ENCODE measurements around the gene MPL.

DNA sequence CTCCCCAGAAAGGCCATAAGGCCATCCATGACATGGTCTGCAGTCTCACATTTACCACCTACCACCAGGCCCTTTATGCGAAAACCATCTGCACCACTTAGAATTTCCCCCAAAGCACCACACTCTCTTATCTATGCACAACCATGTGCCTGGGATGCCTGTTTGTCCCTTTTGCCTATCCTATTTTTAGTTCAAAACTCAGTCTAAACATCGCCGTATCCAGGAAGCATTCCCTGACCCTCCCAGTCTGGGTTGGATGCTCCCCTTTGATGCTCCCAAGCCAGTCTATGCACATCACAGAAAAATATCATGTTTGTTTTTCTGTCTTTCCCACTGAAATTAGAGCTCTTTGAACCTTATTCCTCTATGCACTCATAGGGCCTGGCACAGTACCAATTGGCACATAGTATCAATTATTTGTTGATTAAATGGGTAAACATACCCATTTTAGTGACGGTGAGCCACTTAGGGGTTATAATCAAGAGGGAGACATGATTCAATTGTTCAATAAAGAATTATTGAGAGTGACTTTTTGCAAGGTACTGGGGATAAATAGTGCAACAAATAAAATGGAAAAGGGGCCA lies 6.7 kb downstream of the MPL start:
- TF ChIP-seq, protein P1, sequence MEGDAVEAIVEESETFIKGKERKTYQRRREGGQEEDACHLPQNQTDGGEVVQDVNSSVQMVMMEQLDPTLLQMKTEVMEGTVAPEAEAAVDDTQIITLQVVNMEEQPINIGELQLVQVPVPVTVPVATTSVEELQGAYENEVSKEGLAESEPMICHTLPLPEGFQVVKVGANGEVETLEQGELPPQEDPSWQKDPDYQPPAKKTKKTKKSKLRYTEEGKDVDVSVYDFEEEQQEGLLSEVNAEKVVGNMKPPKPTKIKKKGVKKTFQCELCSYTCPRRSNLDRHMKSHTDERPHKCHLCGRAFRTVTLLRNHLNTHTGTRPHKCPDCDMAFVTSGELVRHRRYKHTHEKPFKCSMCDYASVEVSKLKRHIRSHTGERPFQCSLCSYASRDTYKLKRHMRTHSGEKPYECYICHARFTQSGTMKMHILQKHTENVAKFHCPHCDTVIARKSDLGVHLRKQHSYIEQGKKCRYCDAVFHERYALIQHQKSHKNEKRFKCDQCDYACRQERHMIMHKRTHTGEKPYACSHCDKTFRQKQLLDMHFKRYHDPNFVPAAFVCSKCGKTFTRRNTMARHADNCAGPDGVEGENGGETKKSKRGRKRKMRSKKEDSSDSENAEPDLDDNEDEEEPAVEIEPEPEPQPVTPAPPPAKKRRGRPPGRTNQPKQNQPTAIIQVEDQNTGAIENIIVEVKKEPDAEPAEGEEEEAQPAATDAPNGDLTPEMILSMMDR (conservative IDR thresholded peaks at IDR 0.05 in 1 of 2, IDR thresholded peaks at IDR 0.05 in 1 of 2; ENCODE audit: extremely low read depth in 1 of 2, insufficient read depth in 1 of 2, low read depth in 1 of 2, low read length in 2 of 2): no peak
- no peak for TF ChIP-seq EZH2 (IDR thresholded peaks at IDR 0.05; ENCODE audit: borderline replicate concordance, low read length)

Data from mammary epithelial cell (primary cell).